ENCODE measurements around the gene WNK2.

DNA sequence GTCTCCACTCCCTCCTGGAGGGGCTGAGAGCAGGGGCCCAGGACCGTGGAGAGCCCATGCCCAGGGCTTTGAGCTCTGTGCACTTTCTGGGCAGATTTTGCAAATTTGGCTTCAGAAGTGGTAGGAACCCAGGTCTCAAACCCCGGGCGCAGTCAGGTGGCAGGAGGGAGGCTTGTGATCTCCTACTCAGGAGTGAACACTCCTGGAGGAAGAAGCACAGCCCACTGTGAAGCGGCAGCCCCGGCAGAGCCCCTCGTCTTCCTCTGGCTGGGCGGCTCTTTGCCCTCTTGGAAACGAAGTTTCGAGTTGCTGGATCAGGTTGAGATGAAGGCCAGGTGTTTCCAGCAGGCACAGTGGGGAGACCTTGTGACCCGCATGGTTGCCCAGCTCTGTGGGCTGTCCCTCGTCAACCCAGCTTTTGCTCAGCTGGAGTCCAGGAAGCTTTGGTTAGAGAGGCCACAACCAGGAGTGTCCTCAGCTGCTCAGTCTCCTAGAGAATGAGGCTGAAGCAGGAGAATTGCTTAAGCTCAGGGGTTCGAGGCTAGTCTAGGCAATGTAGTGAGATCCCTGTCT is 48.5 kb downstream of the WNK2 start:
- TF ChIP-seq CTCF (IDR thresholded peaks at IDR 0.05; ENCODE audit: insufficient read depth, low read length) (no peak), POLR2AphosphoS5 (IDR thresholded peaks at IDR 0.05; ENCODE audit: low read depth) (no peak), SPI1 (IDR thresholded peaks at IDR 0.05; ENCODE audit: borderline replicate concordance, low read depth) (no peak)
- TF ChIP-seq, protein P1, sequence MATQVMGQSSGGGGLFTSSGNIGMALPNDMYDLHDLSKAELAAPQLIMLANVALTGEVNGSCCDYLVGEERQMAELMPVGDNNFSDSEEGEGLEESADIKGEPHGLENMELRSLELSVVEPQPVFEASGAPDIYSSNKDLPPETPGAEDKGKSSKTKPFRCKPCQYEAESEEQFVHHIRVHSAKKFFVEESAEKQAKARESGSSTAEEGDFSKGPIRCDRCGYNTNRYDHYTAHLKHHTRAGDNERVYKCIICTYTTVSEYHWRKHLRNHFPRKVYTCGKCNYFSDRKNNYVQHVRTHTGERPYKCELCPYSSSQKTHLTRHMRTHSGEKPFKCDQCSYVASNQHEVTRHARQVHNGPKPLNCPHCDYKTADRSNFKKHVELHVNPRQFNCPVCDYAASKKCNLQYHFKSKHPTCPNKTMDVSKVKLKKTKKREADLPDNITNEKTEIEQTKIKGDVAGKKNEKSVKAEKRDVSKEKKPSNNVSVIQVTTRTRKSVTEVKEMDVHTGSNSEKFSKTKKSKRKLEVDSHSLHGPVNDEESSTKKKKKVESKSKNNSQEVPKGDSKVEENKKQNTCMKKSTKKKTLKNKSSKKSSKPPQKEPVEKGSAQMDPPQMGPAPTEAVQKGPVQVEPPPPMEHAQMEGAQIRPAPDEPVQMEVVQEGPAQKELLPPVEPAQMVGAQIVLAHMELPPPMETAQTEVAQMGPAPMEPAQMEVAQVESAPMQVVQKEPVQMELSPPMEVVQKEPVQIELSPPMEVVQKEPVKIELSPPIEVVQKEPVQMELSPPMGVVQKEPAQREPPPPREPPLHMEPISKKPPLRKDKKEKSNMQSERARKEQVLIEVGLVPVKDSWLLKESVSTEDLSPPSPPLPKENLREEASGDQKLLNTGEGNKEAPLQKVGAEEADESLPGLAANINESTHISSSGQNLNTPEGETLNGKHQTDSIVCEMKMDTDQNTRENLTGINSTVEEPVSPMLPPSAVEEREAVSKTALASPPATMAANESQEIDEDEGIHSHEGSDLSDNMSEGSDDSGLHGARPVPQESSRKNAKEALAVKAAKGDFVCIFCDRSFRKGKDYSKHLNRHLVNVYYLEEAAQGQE (IDR thresholded peaks at IDR 0.05; ENCODE audit: insufficient replicate concordance, low read depth): no peak

Measured in HL-60 (cell line).